Testis (tissue), 2 donors: ENCODE data around the gene SCGB3A2.
"Not testable (repeated sequence)": the region's sequence is repeated elsewhere in the genome, so short reads cannot be mapped to it uniquely, and the experiment has no call there.

Experiments used
- CTCF ChIP-seq, 3 experiments: fragments of 450-650 bp in 2 of 3; fragments of 200-600 bp in 1 of 3; sonication (generic) in 1 of 3; IDR thresholded peaks; one replicate each; pipeline ENCODE4 v1.5.1; 2016 to 2019; ENCODE audit warnings: antibody characterized with exemption in 3 of 3, mild to moderate bottlenecking in 2 of 3, moderate library complexity in 1 of 3
- POLR2A ChIP-seq: fragments of 450-650 bp; IDR thresholded peaks from one replicate; pipeline ENCODE4 v1.6.1; 2017; ENCODE audit warnings: antibody characterized with exemption, mild to moderate bottlenecking, moderate library complexity

GRCh38 chr5:147871980-147872549, 6.4 kb upstream of the SCGB3A2 start:
- TF ChIP-seq CTCF (IDR thresholded peaks at IDR 0.05); POLR2A: not testable (repeated sequence)
